T-helper 2 cell treated with Interferon-gamma antibody and Interleukin-4, amounts not matched to agents 100 ng/mL and 5 ng/mL, for 36 hours (primary cell): ENCODE measurements around the gene MRPL21. TPM values are rescaled to one million over a fixed set of nuclear protein-coding genes. Genes with fewer than 3 reads are reported as not detected.

Experiments
- intact Hi-C: fragments of 100-400 bp; cut with micrococcal nuclease; formaldehyde crosslinking; loops from one replicate; pipeline ENCODE4 v1.15.1; 2023
- total RNA-seq: library from RNA; stranded (reverse); gene quantifications from 2 replicates; pipeline ENCODE4 v1.2.3, GENCODE V29; 2022

Gene MRPL21
- total RNA-seq, 1 donor from 2014 or later = 69.1 TPM

DNA sequence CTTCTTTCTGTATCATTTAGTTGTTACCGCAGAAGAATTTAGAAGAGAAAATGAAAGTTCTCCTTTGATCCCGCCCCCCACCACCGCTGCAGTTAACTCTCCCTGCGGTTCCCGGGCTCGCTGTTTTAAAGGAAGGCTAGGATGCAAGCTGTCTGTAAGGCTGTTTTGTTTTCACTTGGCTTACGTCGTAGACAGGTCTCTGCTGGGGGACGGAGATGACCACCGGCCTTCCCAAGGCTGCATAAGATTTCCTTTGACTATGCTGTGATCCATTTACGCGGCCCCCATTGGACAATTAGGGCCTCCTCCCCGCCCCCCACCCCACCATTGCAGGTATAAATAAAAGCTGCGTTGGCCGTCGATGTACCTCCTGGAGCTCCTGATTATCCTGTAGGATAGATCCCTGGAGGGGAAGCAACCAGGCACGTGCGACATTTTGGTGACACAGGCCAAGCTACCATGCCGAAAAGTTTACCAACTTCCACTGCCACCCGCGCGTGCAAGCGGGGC, 60.5 kb downstream of the MRPL21 start:
- intact Hi-C loops = no loop called here

GRCh38 chr11:68842427-68843051, 61.1 kb downstream of the MRPL21 start:
- intact Hi-C loops = no loop called here

GRCh38 chr11:68841718-68842426, 61.8 kb downstream of the MRPL21 start, which contains the start of gene CPT1A:
Gene CPT1A (minus strand): TSS chr11:68841916. CDS start chr11:68815474, 26,442 bp downstream.
- intact Hi-C loops = no loop called here

Other genes with a start within 250 kb of the MRPL21 start
- not detected in 2 replicates for gene GAL, start 219.3 kb downstream of the MRPL21 start, total RNA-seq
- gene TESMIN, start 152.3 kb downstream of the MRPL21 start, total RNA-seq = 7.6 and 11.0 TPM in 2 replicates
- gene CPT1A, start 61.9 kb downstream of the MRPL21 start, total RNA-seq = 56.1 and 57.4 TPM in 2 replicates
- gene IGHMBP2, start 59 bp upstream of the MRPL21 start, total RNA-seq = 27.2 and 27.4 TPM in 2 replicates
- not detected in 2 replicates for gene MRGPRD, start 77.2 kb upstream of the MRPL21 start, total RNA-seq
- gene MRGPRF, start 109.4 kb upstream of the MRPL21 start, total RNA-seq = not detected in 2 replicates
- 22.1 and 23.3 TPM in 2 replicates for gene TPCN2, start 145.1 kb upstream of the MRPL21 start, total RNA-seq